Measurements from ENCODE around the gene MAST4.
A peak's percentile ranks its signal among the peaks of the same experiment; 100 is the strongest.

The MAST4 gene

DNA sequence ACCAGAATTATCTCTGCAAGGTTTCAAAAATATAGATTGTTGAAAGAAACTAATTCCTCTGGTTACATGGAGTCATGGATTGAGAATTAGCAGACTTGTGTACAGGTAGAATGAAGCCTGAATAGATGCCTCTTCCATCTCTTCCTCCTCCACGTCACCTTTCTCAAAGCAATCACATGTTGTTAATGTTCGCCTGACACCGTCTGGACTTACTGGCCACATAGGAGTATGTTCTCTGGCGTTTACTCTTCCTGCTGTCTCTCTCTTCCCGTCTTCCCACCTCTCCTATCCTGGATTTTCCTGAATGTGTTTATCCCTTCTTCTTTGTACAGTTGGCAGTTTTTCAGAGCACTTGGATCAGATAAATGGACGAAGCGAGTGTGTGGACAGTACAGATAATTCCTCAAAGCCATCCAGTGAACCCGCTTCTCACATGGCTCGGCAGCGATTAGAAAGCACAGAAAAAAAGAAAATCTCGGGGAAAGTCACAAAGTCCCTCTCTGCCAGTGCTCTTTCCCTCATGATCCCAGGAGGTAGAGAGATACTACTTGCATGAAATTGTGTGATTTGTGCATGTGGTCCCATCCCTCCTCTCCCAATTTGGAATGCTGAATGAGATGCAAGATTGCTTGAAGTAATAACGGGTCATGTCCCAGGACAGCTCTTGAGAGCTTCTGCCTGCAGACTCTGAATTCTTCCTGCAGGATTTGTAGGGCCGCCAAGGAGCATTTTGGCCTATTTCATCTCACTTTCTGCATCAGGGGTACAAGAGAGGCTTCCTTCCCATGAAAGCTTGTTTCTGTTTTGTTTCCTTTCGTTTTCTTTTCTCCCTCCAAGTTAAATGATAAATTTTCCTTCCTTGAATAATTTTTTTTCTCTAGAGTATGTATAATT lies 553.1 kb downstream of the MAST4 start:
- DNase-seq (ENCODE audit: low read depth in 2 of 2): peak in 1 of 2 donors; percentile 28
- TF ChIP-seq, protein P1, sequence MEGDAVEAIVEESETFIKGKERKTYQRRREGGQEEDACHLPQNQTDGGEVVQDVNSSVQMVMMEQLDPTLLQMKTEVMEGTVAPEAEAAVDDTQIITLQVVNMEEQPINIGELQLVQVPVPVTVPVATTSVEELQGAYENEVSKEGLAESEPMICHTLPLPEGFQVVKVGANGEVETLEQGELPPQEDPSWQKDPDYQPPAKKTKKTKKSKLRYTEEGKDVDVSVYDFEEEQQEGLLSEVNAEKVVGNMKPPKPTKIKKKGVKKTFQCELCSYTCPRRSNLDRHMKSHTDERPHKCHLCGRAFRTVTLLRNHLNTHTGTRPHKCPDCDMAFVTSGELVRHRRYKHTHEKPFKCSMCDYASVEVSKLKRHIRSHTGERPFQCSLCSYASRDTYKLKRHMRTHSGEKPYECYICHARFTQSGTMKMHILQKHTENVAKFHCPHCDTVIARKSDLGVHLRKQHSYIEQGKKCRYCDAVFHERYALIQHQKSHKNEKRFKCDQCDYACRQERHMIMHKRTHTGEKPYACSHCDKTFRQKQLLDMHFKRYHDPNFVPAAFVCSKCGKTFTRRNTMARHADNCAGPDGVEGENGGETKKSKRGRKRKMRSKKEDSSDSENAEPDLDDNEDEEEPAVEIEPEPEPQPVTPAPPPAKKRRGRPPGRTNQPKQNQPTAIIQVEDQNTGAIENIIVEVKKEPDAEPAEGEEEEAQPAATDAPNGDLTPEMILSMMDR (IDR thresholded peaks at IDR 0.05; ENCODE audit: low read depth, low read length): no peak
- H3K4me3 ChIP-seq (replicated peaks in 1 of 2; ENCODE audit: low read depth in 2 of 2, low read length in 2 of 2): peak overlapping the region in 1 of 2 donors; percentile 30

DNA sequence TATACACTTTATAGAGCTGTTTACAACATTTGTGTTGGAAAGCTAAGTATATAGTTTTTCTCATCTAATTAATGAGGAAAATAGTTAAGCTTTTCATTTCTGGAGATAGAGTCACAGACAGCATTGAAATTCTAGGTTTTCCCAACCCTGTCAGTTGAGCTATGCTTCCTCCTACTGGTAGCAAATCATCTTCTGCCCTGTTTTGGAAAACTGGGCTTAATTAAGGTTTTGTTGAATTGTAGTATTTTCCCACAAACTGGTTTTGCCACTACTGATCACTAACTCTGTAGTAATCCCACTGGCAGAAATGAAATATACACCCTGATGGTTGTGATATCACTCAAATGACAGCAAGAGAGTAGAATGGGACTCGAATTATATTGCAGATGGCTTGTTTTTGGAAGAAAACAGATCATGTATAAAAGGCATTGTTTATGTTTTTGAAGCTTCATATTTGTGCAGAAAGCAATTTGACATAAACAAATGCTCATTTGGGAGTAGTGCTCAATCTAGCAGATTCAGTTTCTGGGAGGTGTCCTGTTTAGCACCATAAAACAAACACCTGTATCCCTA lies 553.8 kb downstream of the MAST4 start:
- DNase-seq (ENCODE audit: low read depth in 2 of 2): peak; percentile 62 to 67
- TF ChIP-seq, protein P1 (IDR thresholded peaks at IDR 0.05; ENCODE audit: low read depth, low read length): peak; percentile 61
- H3K4me3 ChIP-seq (replicated peaks in 1 of 2; ENCODE audit: low read depth in 2 of 2, low read length in 2 of 2): no peak overlapping the region

DNA sequence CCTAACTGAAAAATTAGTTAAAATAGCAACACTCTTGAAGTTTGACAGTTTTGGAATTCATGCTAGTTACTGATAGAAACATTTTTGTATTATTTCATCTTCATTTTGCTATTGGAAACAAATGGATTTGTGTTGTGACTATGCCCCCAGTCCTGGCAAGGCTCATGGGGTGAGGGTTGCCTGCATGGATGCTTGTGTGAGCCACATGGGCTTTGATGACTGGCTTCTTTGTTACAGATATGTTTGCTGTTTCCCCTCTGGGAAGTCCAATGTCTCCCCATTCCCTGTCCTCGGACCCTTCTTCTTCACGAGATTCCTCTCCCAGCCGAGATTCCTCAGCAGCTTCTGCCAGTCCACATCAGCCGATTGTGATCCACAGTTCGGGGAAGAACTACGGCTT lies 556.2 kb downstream of the MAST4 start:
- no peak overlapping the region for H3K4me3 ChIP-seq (replicated peaks in 1 of 2; ENCODE audit: low read depth in 2 of 2, low read length in 2 of 2)
- TF ChIP-seq, protein P1 (IDR thresholded peaks at IDR 0.05; ENCODE audit: low read depth, low read length): no peak
- DNase-seq (ENCODE audit: low read depth in 2 of 2): no peak

DNA sequence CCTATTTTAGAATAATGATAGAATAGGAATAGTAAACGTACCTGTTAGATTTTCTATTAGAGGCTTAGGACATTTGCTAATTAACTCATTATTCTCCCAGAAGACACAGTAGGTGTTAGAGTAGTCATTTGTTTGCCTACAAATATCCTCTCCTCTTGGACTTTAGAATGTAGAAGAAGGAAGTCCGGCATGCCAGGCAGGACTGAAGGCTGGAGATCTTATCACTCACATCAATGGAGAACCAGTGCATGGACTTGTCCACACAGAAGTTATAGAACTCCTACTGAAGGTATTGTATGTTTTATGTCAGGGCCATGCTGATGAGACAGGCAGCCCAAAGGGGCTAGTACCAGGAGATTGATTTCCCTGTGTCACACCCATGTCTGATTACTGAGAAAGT lies 557.1 kb downstream of the MAST4 start:
- H3K4me3 ChIP-seq (replicated peaks in 1 of 2; ENCODE audit: low read depth in 2 of 2, low read length in 2 of 2): no peak overlapping the region
- TF ChIP-seq, protein P1 (IDR thresholded peaks at IDR 0.05; ENCODE audit: low read depth, low read length): no peak
- DNase-seq (ENCODE audit: low read depth in 2 of 2): no peak

DNA sequence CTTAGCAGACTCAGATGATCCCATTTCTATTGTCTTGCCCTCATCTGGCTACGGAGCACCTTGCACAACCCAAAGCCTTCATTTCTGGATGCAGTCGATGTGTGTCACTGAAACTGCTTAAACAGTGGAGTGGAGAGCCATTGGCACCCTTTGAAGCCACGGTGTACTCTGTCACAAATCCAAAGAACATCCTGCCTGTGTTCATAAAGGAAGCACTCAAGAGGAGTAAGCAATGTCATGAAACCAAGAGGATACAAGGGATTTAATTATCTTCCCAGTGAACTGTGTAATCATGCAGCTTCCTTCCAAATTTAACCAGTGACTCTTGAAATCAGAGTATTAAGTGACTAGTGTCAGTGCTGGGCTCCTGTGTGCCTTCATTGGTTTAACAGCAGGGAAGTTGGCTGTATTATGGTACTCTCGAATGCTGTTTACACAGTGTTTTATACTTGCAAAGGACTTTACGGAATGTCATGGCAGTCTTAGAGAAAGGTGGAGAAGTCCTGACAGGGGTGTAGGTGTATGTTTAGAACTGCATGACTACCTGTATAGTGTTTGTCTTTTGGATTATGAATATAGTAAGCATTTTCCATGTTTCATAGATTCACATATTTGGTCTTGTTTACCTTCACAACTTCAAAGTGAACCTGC lies 558.5 kb downstream of the MAST4 start:
- TF ChIP-seq, protein P1 (IDR thresholded peaks at IDR 0.05; ENCODE audit: low read depth, low read length): no peak
- DNase-seq (ENCODE audit: low read depth in 2 of 2): no peak
- no peak overlapping the region for H3K4me3 ChIP-seq (replicated peaks in 1 of 2; ENCODE audit: low read depth in 2 of 2, low read length in 2 of 2)

DNA sequence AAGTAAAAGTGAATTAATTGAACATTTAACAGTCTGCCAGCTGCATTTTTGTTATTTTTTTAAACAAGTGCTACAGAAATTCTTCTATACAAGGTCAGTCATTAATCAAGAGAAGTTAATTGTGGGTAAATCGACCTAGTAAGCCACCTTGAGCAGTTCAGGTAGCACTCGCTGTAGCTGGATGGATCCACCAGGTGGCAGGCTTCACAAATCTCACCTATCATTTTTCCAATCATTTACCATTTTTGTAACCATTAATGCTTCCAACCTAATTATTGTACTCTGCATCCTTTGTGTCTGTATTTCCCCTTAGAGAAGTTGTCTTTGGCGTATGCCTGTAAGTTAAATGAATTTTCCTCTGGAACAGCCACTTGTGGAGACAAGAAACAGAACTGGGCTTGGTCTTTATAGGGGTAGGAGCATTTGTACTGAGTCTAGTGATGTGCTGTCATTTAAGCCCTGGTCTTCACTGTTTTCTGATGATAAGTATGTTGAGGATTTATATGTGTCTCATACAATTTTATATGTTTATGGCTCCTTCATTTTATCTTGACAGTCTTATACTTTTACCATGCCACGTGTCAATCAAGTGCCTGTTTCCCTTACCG lies 560.9 kb downstream of the MAST4 start:
- no peak overlapping the region for H3K4me3 ChIP-seq (replicated peaks in 1 of 2; ENCODE audit: low read depth in 2 of 2, low read length in 2 of 2)
- DNase-seq (ENCODE audit: low read depth in 2 of 2): peak; percentile 21 to 45
- TF ChIP-seq, protein P1 (IDR thresholded peaks at IDR 0.05; ENCODE audit: low read depth, low read length): peak; percentile 77
